GM18519 (cell line): Measurements from ENCODE around the gene RTN4.
A peak's percentile ranks its signal among the peaks of the same experiment; 100 is the strongest.
"Not testable (repeated sequence)": the region's sequence is repeated elsewhere in the genome, so short reads cannot be mapped to it uniquely, and the experiment has no call there.

ENCODE experiments used
- ATAC-seq: cut with Tn5 transposase; IDR thresholded peaks from one replicate; pipeline ENCODE4 v1.9.1; 2021; ENCODE audit warnings: mild to moderate bottlenecking, moderate library complexity; ENCODE audit not compliant: unreplicated experiment, low FRiP score

RTN4 gene

GRCh38 chr2:55073000-55073983 is 23.0 kb upstream of the RTN4 start:
- ATAC-seq, result no peak

- ATAC-seq, result no peak
Observed at GRCh38 chr2:55063713-55064323, 13.6 kb upstream of the RTN4 start.

DNA sequence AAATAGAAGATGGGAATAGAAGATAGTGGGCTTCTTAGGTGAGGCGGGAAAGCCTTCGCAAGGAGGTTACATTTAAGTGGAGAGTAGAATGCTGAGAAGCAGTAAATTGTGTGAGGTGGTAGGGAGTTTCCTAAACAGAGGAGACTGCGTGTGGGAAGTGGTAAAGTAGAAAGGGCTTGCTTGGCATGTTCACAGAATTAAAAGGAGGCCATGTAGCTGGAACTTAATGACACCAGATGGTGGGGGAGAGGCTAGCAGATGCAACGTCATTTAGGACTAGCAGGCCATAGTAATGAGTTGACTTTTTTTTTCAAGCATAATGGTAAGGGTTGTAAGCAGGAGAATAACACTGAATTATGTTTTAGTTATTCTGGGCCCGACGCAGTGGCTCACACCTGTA is 13.0 kb upstream of the RTN4 start:
- ATAC-seq, result no peak

GRCh38 chr2:55062754-55063153 is 12.5 kb upstream of the RTN4 start:
- ATAC-seq, result no peak

GRCh38 chr2:55061523-55062344 is 11.5 kb upstream of the RTN4 start:
- ATAC-seq, result no peak

DNA sequence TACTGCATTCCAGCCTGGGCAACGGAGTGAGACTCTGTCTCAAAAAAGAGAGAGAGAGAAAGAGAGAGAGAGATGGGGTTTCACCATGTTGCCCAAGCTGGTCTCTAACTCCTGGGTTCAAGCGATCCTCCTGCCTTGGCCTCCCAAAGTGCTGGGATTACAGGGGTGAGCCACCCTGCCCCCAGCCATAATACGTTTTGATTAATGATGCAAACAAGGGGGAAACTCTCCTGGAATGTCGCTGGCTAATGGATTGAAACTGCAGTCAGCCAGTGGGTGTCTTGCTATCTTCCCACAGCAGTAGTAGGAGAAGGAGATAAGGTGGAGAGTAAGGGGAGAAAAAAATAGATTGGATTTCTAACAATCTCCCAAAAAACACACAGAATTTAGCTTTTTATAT is 9.5 kb upstream of the RTN4 start:
- no peak for ATAC-seq

DNA sequence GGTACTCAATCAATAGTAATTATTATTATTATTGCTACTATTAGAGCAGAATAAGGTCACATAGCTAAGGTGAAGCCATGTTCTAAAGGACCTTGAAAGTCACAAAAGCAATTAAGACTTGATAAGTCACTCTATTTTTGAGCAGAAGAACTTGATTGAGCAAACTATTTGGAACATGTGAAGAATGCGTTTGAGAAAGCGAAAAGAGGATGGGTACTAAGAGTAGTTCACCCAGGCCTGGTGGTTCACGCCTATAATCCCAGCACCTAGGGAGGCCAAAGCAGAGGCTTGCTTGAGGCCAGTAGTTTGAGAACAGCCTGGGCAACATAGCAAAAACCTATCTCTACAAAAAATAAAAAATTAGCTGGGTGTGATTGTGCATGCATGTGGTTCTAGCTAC is 7.2 kb upstream of the RTN4 start:
- ATAC-seq, result no peak

GRCh38 chr2:55056024-55056521 is 5.8 kb upstream of the RTN4 start:
- ATAC-seq, result no peak

DNA sequence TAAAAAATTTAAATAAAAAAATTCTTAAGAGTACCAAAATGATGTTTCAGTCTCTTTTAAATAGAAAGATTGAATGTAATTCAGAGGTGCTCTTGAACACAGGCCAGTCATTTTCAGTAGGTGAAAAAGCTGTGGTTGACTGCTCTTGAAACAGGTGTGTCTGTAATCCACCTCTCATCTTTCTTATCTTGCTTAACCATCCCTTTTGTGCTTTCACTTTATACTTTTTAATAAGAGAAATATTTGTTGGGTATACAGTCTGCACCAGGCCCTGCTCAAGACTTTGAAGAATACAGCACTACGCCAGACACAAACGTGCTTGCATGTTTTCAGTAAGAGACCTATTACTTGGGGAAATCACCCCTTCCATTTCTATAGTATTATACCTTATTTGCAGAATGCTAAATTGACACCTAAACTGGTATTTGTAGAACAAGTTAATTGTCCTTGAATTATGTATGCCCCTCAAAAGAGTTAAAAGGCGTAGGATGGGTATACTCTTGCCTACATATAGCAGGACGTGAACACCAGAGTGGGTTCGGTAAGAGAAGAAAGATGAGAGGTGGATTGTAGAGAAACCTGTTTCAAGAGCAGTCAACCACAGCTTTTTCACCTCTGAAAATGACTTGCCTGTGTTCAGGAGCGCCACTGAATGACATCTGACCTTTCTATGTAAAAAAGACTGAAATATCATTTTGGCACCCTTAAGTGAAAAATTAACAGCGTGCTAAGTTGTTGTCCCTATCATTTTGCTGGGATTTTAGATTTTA is 4.0 kb upstream of the RTN4 start:
- peak; percentile 35 for ATAC-seq

DNA sequence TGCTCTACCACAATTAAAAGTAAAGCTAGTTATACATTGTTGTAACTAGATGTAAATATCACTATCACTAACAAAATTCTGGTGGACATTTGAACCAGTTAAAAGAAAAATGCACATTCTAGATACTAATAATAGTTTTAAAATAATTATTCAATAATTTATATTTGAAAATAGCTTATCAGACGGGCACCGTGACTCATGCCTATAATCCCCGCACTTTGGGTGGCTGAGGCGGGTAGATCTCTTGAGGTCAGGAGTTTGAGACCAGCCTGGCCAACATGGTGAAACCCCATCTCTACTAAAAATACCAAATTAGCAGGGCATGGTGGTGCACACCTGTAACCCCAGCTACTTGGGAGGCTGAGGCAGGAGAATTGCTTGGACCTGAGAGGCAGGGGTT is 3.0 kb upstream of the RTN4 start:
- ATAC-seq, result not testable (repeated sequence)

- no peak for ATAC-seq
Observed at GRCh38 chr2:55052129-55053061, 2.1 kb upstream of the RTN4 start.

DNA sequence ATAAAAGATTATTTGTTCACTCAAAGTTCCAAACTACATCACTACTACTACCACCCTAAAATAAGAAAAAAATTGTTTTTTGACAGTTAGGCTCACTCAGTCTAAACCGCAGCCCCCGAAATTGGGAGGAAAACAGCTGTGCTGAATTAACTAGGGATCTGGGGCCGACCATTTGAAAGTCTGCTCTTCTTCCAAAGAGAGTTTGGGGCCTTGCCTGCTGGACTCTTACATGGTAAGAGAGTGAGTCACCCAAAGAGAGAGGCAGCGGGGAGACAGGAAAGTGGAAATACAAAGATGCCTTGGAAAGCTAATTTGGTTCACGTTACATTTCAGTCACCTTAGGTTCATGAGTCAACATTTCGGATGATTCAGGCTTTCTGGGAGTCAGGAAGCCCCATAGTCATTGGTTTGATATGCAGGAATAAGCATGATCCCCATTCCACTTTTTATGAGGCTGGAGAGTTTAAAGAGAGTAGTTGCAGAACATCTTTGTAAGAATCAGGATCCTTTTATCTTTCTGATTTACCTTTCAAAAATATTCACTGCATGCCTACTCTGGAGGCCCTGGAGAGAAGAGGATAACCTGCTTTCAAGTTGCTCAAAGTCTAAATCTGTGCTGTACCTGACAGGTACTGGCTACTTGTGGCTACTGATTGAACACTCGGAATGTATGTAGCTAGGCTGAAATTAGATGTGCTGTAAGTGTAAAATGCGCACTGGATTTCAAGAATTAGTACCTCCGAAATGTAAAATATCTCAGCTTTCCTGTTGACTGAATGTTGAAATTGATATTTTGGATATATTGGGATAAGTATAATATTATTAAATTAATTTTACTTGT is 995 bp upstream of the RTN4 start:
- ATAC-seq, result no peak

DNA sequence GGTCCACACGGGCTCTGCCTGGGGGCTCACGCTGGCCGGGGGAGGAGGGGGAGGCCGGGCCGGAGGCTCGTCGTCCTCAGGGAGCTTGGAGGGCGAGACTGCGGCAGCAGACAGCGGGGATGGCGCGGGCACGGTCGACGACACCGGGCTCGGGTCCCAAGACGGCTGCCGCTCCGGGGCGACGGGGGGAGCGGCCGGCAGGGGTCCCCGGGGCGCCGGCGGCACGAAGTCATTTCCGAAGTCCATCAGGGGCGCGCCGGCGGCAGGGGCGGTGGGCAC is 491 bp downstream of the RTN4 start:
- no peak for ATAC-seq

DNA sequence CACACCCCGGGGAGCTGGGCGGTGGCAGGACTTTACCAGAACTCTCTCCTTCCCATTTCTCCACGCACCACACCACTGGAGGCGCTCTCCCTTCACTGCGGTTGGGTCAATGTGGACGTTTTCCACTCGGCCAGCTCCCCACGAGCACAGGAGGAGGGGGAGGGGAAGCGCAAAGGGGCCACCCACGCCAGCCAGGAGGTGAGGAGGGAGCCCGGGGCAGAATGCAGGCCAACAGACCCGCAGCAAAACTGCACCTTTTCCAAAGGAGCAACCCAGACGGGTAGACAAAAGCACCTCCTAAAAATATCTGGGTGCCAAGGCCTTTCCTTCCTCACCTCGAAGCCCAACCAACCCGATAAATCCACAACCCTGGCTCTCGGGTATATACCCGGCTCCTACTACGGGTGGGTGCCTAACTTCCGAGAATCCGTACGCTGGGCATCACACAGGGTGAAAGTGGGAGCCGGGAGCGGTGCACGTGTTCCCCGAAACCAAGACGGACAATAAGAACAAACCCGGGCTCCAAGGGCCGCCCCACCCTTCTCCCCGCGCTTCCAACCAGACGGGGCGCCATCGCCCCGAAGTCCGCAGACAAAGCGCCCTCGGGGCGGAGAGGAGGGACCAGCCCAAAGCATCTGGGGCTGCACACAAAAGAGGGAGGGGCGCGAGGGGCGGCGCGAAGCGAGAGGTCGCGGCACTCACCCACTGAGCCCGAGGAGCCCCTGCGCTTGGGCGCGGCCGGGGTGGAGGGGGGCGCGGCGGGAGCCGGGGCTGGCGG is 1.0 kb downstream of the RTN4 start:
- no peak for ATAC-seq

GRCh38 chr2:55048508-55049042 is 1.7 kb downstream of the RTN4 start:
- ATAC-seq, result no peak

DNA sequence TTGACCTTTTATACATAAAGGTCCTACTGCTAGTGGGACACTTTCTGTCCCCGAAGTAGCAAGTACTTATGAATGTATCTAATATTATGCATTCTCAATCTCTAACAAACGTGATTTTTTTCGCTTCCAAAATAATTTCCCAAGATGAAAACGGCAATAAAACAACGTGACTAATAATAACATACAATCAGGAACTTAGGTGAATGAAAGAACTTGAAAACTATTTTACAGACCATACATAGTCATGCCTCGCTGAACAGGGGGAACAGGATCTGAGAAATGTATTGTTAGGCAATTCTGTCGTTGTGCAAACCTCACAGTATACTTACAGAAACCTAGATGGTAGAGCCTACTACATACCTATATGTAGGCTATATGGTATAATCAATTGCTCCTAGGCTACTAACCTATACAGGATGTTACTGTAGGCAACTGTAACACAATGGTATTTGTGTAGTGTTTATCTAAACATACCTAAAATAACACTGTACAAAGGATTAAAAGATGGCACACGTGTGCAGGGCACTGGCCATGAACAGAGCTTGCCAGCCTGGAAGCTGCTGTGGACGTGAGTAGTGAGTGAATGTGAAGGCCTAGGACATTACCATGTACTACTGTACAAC is 2.5 kb downstream of the RTN4 start:
- no peak for ATAC-seq

DNA sequence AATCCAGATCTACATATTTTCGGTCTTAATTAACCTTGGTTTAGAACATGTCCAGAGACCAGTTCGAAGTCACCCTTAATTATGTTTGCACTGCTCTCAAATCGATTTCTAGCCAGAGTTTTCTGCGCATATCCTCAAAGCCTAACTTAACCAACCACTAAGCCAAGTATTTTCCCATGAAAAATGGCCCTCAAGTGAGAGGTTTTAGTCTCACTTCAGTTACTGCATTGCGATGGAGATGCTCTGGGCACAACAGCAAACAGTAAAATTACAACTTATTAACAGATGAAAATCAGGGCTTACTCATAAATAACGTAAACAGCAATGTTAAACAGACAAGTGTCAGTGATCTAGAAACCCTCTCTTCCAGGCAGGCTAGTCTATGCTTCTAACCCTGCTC is 4.5 kb downstream of the RTN4 start:
- no peak for ATAC-seq
